HL-60/S4 treated with retinoic acid at 250 ng/mL for 4 days and 3 days (cell line): ENCODE data around the gene NAALADL1.

ENCODE experiments used
- in situ Hi-C: fragments of 300-500 bp; cut with MboI; formaldehyde crosslinking; loops from 2 replicates; pipeline ENCODE4 v1.7.0; 2022; ENCODE audit warnings: low sequenced_read_pairs

Gene NAALADL1

GRCh38 chr11:65058419-65059054 is at the start of gene NAALADL1:
TSS of gene NAALADL1 (minus strand) at chr11:65058553. CDS start at chr11:65058521, 32 bp downstream.
- in situ Hi-C loops, result no loop called here

DNA sequence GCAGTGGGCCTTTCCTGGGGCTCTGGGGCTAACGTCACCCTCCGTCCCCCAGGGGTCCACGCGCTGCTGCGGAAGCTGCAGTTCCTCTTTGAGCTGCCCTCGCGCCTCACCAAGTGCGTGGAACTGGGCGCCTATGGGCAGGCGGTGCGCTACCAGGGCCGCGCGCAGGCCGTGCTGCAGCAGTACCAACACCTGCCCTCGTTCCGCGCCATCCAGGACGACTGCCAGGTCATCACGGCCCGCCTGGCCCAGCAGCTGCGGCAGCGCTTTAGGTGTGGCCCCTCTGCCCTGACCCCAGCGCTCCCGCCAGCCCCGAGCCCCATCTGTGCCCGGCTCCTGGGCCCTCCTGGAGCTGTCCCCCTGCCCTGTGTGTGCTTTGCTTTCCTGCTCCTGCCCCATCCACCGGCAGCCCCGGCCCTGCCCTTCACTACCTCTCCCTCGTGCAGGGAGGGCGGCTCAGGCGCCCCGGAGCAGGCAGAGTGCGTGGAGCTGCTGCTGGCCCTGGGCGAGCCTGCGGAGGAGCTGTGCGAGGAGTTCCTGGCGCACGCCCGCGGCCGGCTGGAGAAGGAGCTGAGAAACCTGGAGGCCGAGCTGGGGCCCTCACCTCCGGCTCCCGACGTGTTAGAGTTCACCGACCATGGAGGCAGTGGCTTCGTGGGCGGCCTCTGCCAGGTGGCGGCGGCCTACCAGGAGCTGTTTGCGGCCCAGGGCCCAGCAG is 49.6 kb upstream of the NAALADL1 start:
- in situ Hi-C loops, result no loop called here

GRCh38 chr11:65107078-65107477 is 48.7 kb upstream of the NAALADL1 start:
- in situ Hi-C loops, result no loop called here

GRCh38 chr11:65104628-65105027 is 46.3 kb upstream of the NAALADL1 start:
- in situ Hi-C loops, result no loop called here

- in situ Hi-C loops, result no loop called here
These were observed 45.1 kb upstream of the NAALADL1 start for GRCh38 chr11:65103476-65103875.

DNA sequence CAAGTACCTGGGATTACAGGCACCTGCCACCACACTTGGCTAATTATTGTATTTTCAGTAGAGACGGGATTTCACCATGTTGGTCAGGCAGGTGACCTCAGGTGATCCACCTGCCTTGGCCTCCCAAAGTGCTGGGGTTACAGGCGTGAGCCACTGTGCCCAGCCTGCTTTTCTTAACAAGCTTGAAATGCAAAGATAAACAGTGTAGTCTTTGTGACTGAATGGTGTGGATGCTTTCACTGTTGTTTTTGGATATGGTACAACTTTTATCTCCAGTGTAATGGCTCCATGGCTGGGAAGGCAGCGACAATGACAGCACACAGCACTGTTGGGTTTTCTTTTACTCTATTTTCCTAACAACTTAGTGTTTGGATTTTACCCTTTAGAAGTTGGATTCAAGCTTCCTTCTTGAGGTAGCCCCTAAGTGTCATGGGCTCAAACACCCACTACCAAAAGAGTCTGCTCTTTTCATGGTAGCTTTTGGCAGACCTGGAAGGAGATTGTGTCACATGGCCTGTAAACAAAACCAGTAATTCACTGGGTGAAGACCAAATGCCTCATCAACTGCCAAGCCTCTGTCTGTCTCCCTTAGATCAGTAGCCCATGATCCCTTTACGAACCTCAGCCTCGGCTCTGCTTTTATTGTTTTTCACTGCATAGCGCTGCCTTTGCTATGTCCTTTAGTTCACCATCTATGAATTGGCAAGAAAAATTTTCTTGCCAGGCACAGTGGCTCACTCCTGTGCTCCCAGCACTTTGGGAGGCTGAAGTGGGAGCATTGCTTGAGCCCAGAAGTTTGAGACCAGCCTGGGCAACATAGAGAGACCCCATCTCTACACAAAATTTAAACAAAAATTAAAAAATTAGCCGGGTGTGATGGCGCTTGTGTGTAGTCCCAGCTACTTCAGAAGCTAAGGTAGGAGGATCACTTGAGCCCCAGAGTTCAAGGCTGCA is 44.1 kb upstream of the NAALADL1 start:
- in situ Hi-C loops, result no loop called here

GRCh38 chr11:65100674-65101350 is 42.5 kb upstream of the NAALADL1 start:
- in situ Hi-C loops, result no loop called here

DNA sequence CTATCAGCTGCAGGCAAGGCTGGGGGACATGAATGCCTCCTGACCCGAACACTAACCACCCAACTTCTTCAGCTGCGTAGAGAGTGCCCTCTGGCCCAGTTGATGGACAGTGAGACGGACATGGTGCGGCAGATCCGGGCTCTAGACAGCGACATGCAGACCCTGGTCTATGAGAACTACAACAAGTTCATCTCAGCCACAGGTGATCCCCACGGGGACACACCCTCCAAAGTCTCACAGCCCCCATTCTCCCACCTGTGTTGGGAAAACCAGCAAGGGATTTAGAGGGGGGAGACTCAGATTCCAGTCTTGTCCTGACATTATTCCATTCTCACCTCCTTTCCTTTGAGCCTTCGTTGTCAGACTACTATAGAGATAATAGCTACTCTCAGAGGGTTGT is 38.6 kb upstream of the NAALADL1 start:
- in situ Hi-C loops, result no loop called here

DNA sequence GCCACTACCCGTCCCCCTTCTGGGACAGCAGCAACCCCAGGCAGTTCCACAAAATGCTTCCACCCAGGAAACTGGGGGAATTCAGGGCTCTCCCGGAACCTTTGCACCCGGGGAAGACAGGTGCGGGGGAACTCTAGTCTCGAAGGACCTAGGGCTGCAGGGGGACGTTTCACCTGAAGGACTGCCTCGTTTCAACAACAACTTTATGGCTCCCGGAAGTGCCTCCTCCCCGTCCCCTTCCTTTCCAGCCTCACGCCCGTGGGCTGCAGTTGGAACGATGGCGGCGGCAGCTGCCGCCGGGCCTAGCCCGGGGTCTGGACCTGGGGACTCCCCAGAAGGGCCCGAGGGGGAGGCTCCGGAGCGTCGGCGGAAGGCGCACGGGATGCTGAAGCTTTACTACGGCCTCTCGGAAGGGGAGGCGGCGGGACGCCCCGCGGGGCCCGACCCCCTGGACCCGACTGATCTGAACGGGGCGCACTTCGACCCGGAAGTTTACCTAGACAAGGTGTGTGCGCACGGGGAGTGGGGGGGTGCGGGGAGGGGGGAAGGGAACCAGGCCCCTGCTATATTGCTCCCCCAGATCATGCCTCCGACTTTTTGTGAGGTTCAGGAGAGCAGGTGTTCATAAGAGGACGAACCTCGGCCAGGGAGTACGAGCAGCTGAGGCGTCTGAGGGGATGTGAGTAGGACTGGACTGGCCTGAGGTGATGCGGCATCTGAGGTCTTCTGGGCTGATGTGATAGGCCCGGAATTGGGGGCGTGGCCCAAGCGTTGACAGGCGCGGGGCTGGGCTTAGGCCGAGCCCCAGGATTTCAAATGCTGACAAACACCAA is 37.8 kb upstream of the NAALADL1 start, which contains the start of gene VPS51:
VPS51 (plus strand) TSS at position 241 of the 833 bp plus-strand sequence; CDS start at position 278, 37 bp downstream.
- in situ Hi-C loops, result no loop called here

GRCh38 chr11:65095427-65095826 is 37.1 kb upstream of the NAALADL1 start:
- in situ Hi-C loops, result no loop called here

DNA sequence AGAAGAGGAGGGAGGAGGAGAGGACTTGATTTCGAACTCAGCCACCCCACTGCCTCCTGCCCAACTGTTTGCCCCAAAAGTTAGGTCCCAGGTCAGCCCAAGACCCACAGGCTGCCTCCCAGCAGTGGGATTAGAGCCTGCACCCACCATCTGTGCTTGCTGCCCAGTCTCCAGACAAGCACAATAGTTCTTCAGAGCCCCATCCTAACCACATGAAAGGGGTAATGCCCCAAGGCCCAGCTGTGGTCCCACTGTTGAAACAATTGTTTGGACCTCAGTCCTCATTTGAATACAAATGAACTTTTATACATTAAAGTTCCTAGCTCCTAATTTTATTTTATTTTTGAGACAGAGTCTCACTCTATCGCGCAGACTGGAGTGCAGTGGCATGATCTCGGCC is 32.3 kb upstream of the NAALADL1 start:
- in situ Hi-C loops, result no loop called here

- in situ Hi-C loops, result no loop called here
These were observed 31.3 kb upstream of the NAALADL1 start for GRCh38 chr11:65089621-65090020.

DNA sequence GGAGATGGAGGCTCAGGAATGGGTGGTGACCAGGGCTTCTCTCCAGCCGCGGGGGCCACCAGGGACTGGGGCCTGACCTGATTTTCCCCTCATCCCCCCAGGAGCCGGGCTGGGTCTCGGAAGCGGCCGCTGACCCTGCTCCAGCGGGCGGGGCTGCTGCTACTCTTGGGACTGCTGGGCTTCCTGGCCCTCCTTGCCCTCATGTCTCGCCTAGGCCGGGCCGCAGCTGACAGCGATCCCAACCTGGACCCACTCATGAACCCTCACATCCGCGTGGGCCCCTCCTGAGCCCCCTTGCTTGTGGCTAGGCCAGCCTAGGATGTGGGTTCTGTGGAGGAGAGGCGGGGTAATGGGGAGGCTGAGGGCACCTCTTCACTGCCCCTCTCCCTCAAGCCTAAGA is 29.5 kb upstream of the NAALADL1 start:
- in situ Hi-C loops, result no loop called here

DNA sequence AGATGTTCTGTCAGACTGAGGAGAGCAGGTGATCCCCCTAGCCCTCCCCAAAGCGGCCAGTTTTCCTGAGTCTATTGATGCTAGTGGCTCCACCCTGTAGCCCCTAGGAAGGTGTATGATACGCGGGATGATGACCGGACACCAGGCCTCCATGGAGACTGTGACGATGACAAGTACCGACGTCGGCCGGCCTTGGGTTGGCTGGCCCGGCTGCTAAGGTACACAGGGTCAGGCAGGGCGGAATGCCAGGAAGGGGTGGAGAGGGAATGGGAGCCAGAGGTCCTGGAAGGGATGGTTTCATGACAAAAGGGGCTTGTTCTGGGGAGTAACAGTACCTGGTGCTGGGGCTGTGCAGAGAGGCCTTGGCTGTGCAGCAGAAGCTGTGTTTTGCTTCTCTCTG is 28.9 kb upstream of the NAALADL1 start:
- in situ Hi-C loops, result no loop called here

- in situ Hi-C loops, result no loop called here
These were observed 28.5 kb upstream of the NAALADL1 start for GRCh38 chr11:65086809-65087208.

- in situ Hi-C loops, result no loop called here
These were observed 27.1 kb upstream of the NAALADL1 start for GRCh38 chr11:65085446-65085845.

- in situ Hi-C loops, result no loop called here
These were observed 26.4 kb upstream of the NAALADL1 start for GRCh38 chr11:65084598-65085375.

- in situ Hi-C loops, result no loop called here
These were observed 25.7 kb upstream of the NAALADL1 start, which contains the start of the genes CDCA5 and ZFPL1 for GRCh38 chr11:65083834-65084597. TSS of gene CDCA5 (minus strand) at chr11:65084040. CDS start at chr11:65083978, 62 bp downstream. TSS of gene ZFPL1 (plus strand) at chr11:65084222. CDS start at chr11:65084699, 477 bp downstream.
